Liver (tissue), 9 donors: Measurements from ENCODE around the gene CYBRD1. TPM values are rescaled to one million over a fixed set of nuclear protein-coding genes. Genes with fewer than 3 reads are reported as not detected.
"Not testable (repeated sequence)": the region's sequence is repeated elsewhere in the genome, so short reads cannot be mapped to it uniquely, and the experiment has no call there.

Source experiments
- DNase-seq: peaks from one replicate; pipeline ENCODE4 v3.0.0-alpha.2; 2017; ENCODE audit warnings: low spot score
- H3K27ac ChIP-seq, 2 donors: one replicate each; pipeline ENCODE4 v1.7.0; 2013; ENCODE audit warnings: inconsistent platforms in 2 of 2, low read length in 2 of 2, control low read depth in 1 of 2, low read depth in 1 of 2, mild to moderate bottlenecking in 1 of 2
- H3K27me3 ChIP-seq, 4 donors: one replicate each; pipeline versions ENCODE4 v1.6.1 to v1.7.0; 2013; ENCODE audit warnings: low read length in 3 of 4, inconsistent platforms in 1 of 4, mild to moderate bottlenecking in 1 of 4, moderate library complexity in 1 of 4; ENCODE audit not compliant: control insufficient read depth in 4 of 4, insufficient read depth in 4 of 4
- H3K36me3 ChIP-seq, 4 donors: one replicate each; pipeline versions ENCODE4 v1.6.1 to v1.7.0; 2013; ENCODE audit warnings: low read length in 3 of 4, mild to moderate bottlenecking in 3 of 4, low read depth in 1 of 4, moderate library complexity in 1 of 4; ENCODE audit not compliant: control insufficient read depth in 4 of 4, insufficient read depth in 3 of 4
- H3K4me1 ChIP-seq, 4 donors: one replicate each; pipeline versions ENCODE4 v1.6.1 to v1.7.0; 2013; ENCODE audit warnings: low read length in 3 of 4, mild to moderate bottlenecking in 3 of 4, moderate library complexity in 1 of 4; ENCODE audit not compliant: control insufficient read depth in 4 of 4, insufficient read depth in 4 of 4
- H3K4me3 ChIP-seq, 3 donors: one replicate each; pipeline versions ENCODE4 v1.6.1 to v1.7.0; 2013; ENCODE audit warnings: low read length in 3 of 3, control low read depth in 1 of 3, low read depth in 1 of 3, mild to moderate bottlenecking in 1 of 3
- H3K9ac ChIP-seq, 2 donors: one replicate each; pipeline ENCODE4 v1.7.0; 2013; ENCODE audit warnings: low read length in 2 of 2, mild to moderate bottlenecking in 2 of 2, moderate library complexity in 2 of 2, control low read depth in 1 of 2, low read depth in 1 of 2
- H3K9me3 ChIP-seq, 4 donors: one replicate each; pipeline versions ENCODE4 v1.6.1 to v1.7.0; 2013; ENCODE audit warnings: low read length in 3 of 4; ENCODE audit not compliant: control insufficient read depth in 4 of 4
- CTCF ChIP-seq: fragments of 150-350 bp; IDR thresholded peaks from 2 replicates; pipeline ENCODE4 v1.5.1; 2017; ENCODE audit warnings: improper control_type of control experiment, low read depth, low read length; ENCODE audit not compliant: missing input control
- EGR1 ChIP-seq, 2 donors: IDR thresholded peaks; 2 replicates each; pipeline ENCODE4 v1.6.1; 2016 to 2018; ENCODE audit warnings: antibody characterized with exemption in 2 of 2, low read depth in 2 of 2
- FOXA1 ChIP-seq: IDR thresholded peaks from 2 replicates; pipeline ENCODE4 v1.6.1; 2016; ENCODE audit warnings: antibody characterized with exemption
- FOXA2 ChIP-seq: IDR thresholded peaks from 2 replicates; pipeline ENCODE4 v1.6.1; 2016; ENCODE audit warnings: antibody characterized with exemption
- GABPA ChIP-seq, 2 donors: IDR thresholded peaks in 1 of 2; conservative IDR thresholded peaks in 1 of 2; 2 replicates each; pipeline ENCODE4 v1.6.1; 2016; ENCODE audit warnings: antibody characterized with exemption in 2 of 2, mild to moderate bottlenecking in 1 of 2, moderate library complexity in 1 of 2
- HNF4A ChIP-seq, 2 donors: conservative IDR thresholded peaks; 2 replicates each; pipeline ENCODE4 v1.6.1; 2016; ENCODE audit warnings: antibody characterized with exemption in 2 of 2, mild to moderate bottlenecking in 2 of 2
- HNF4G ChIP-seq: IDR thresholded peaks from 2 replicates; pipeline ENCODE4 v1.6.1; 2016; ENCODE audit warnings: antibody characterized with exemption
- JUND ChIP-seq, 2 donors: IDR thresholded peaks; 2 replicates each; pipeline ENCODE4 v1.6.1; 2016; ENCODE audit warnings: antibody characterized with exemption in 2 of 2
- NR2F2 ChIP-seq: IDR thresholded peaks from 2 replicates; pipeline ENCODE4 v1.6.1; 2016; ENCODE audit warnings: antibody characterized with exemption
- RAD21 ChIP-seq, 2 donors: IDR thresholded peaks; 2 replicates each; pipeline ENCODE4 v1.6.1; 2016; ENCODE audit warnings: antibody characterized with exemption in 2 of 2, mild to moderate bottlenecking in 2 of 2
- RXRA ChIP-seq, 2 donors: IDR thresholded peaks; 2 replicates each; pipeline ENCODE4 v1.6.1; 2017 to 2018; ENCODE audit warnings: antibody characterized with exemption in 2 of 2, mild to moderate bottlenecking in 1 of 2
- SP1 ChIP-seq: IDR thresholded peaks from 2 replicates; pipeline ENCODE4 v1.6.1; 2018; ENCODE audit warnings: antibody characterized with exemption, mild to moderate bottlenecking
- TAF1 ChIP-seq: conservative IDR thresholded peaks from 2 replicates; pipeline ENCODE4 v1.6.1; 2016; ENCODE audit warnings: antibody characterized with exemption, mild to moderate bottlenecking
- YY1 ChIP-seq: IDR thresholded peaks from 2 replicates; pipeline ENCODE4 v1.6.1; 2016; ENCODE audit warnings: antibody characterized with exemption, mild to moderate bottlenecking
- WGBS: extraction: QIAGEN DNeasy Blood & Tissue Kit; methylation state at CpG from one replicate; pipeline ENCODE4 v1.1.7; 2013; 5-methylcytosine and 5-hydroxymethylcytosine counted together
- polyA plus RNA-seq, 2 donors: library from polyadenylated mRNA; stranded (reverse) in 1 of 2; unstranded in 1 of 2; fragments of 200-250 nt in 1 of 2; fragments of >200 nt in 1 of 2; fragmentation: Nextera tagmentation in 1 of 2; extraction: Ambion mirVana in 1 of 2; gene quantifications; one replicate each; pipeline versions ENCODE4 v1.2.1 to v1.2.3, GENCODE V29; 2013 to 2015
- total RNA-seq, 2 donors: library from RNA; depleted of rRNA; stranded (reverse); fragments of >200 nt; gene quantifications; one replicate each; pipeline ENCODE4 v1.2.3, GENCODE V29; 2014
- TF ChIP-seq, protein P1 (sequence below): IDR thresholded peaks from 2 replicates; pipeline ENCODE4 v1.6.1; 2016; ENCODE audit warnings: antibody characterized with exemption
- TF ChIP-seq, protein P2 (sequence below): IDR thresholded peaks from 2 replicates; pipeline ENCODE4 v1.6.1; 2016; ENCODE audit warnings: antibody characterized with exemption
- TF ChIP-seq, protein P3 (sequence below): IDR thresholded peaks from 2 replicates; pipeline ENCODE4 v1.6.1; 2016; ENCODE audit warnings: antibody characterized with exemption, mild to moderate bottlenecking
- donor health status: healthy.
- donor health status: healthy.
- donor health status: healthy.
- donor health status: healthy.
- donor health status: healthy.

CYBRD1 gene
- total and polyA plus RNA-seq, 4 donors, result 5.8 to 51.1 (median 9.4) TPM

GRCh38 chr2:171533331-171533730, 11.1 kb downstream of the CYBRD1 start (continued):
- TF ChIP-seq, protein P1, sequence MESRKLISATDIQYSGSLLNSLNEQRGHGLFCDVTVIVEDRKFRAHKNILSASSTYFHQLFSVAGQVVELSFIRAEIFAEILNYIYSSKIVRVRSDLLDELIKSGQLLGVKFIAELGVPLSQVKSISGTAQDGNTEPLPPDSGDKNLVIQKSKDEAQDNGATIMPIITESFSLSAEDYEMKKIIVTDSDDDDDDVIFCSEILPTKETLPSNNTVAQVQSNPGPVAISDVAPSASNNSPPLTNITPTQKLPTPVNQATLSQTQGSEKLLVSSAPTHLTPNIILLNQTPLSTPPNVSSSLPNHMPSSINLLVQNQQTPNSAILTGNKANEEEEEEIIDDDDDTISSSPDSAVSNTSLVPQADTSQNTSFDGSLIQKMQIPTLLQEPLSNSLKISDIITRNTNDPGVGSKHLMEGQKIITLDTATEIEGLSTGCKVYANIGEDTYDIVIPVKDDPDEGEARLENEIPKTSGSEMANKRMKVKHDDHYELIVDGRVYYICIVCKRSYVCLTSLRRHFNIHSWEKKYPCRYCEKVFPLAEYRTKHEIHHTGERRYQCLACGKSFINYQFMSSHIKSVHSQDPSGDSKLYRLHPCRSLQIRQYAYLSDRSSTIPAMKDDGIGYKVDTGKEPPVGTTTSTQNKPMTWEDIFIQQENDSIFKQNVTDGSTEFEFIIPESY, result no peak
- TF ChIP-seq FOXA1 (no peak), JUND (IDR thresholded peaks at IDR 0.05) (no peak), YY1 (no peak), CTCF (no peak), TAF1 (no peak)
- TF ChIP-seq, protein P2, sequence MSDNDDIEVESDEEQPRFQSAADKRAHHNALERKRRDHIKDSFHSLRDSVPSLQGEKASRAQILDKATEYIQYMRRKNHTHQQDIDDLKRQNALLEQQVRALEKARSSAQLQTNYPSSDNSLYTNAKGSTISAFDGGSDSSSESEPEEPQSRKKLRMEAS, result no peak

DNA sequence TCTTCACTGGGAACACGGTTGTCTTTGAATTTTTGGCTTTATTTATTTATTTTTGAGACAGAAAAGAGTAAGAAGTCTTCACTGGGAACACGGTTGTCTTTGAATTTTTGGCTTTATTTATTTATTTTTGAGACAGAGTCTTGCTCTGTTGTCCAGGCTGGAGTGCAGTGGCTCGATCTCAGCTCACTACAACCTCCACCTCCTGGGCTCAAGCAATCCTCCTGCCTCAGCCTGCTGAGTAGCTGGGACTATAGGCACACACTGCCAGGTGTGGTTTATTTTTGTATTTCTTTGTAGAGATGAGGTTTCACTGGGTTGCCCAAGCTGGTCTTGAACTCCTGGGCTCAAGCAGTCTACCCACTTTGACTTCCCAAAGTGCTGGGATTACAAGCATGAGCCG, 13.3 kb downstream of the CYBRD1 start:
- DNase-seq, H3K4me3 ChIP-seq, H3K27ac ChIP-seq, H3K9ac ChIP-seq, H3K4me1 ChIP-seq, H3K27me3 ChIP-seq, H3K9me3 ChIP-seq, H3K36me3 ChIP-seq: not testable (repeated sequence)
- WGBS, result 89% methylated on average over 4 of the region's 4 CpGs

DNA sequence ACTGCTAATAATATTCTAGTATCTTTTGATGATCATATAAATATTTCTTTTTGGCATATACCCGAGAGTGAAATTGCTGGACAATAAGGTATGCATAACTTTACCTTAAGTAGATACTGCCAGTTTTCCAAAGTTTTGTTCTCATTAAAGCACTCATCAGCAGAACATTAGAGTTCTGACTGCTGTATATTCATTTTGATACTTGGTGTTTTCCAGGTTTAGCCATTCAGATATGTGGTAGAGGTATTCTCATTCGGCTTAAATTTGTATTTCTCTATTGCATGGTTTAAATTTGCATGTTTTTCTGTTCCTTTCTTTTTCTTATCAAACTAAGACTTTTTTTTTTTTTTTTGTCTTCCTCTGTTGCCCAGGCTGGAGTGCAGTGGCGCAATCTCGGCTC, 18.2 kb downstream of the CYBRD1 start:
- Histone ChIP-seq H3K9ac (no peak overlapping the region), H3K27ac (no peak overlapping the region), H3K36me3 (no peaks in the 10 kb centered on the region), H3K4me1 (no peaks in the 10 kb centered on the region), H3K4me3 (no peak overlapping the region), H3K27me3 (no peaks in the 10 kb centered on the region), H3K9me3 (no peaks in the 10 kb centered on the region)
- WGBS, result 92% methylated on average over 4 of the region's 4 CpGs
- TF ChIP-seq GABPA (IDR thresholded peaks at IDR 0.05 in 1 of 2, conservative IDR thresholded peaks at IDR 0.05 in 1 of 2), result no peak
- TF ChIP-seq HNF4A (conservative IDR thresholded peaks at IDR 0.05), result no peak
- TF ChIP-seq, protein P2, result no peak
- no peak for TF ChIP-seq HNF4G
- TF ChIP-seq, protein P3, sequence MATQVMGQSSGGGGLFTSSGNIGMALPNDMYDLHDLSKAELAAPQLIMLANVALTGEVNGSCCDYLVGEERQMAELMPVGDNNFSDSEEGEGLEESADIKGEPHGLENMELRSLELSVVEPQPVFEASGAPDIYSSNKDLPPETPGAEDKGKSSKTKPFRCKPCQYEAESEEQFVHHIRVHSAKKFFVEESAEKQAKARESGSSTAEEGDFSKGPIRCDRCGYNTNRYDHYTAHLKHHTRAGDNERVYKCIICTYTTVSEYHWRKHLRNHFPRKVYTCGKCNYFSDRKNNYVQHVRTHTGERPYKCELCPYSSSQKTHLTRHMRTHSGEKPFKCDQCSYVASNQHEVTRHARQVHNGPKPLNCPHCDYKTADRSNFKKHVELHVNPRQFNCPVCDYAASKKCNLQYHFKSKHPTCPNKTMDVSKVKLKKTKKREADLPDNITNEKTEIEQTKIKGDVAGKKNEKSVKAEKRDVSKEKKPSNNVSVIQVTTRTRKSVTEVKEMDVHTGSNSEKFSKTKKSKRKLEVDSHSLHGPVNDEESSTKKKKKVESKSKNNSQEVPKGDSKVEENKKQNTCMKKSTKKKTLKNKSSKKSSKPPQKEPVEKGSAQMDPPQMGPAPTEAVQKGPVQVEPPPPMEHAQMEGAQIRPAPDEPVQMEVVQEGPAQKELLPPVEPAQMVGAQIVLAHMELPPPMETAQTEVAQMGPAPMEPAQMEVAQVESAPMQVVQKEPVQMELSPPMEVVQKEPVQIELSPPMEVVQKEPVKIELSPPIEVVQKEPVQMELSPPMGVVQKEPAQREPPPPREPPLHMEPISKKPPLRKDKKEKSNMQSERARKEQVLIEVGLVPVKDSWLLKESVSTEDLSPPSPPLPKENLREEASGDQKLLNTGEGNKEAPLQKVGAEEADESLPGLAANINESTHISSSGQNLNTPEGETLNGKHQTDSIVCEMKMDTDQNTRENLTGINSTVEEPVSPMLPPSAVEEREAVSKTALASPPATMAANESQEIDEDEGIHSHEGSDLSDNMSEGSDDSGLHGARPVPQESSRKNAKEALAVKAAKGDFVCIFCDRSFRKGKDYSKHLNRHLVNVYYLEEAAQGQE, result no peak
- no peak for TF ChIP-seq YY1
- TF ChIP-seq TAF1, result no peak
- no peak for TF ChIP-seq NR2F2
- no peak for TF ChIP-seq FOXA1
- no peak for TF ChIP-seq JUND (IDR thresholded peaks at IDR 0.05)
- TF ChIP-seq SP1, result no peak
- TF ChIP-seq RAD21 (IDR thresholded peaks at IDR 0.05), result no peak
- no peak for TF ChIP-seq EGR1 (IDR thresholded peaks at IDR 0.05; ENCODE audit: low read depth in 2 of 2)
- no peak for TF ChIP-seq FOXA2
- TF ChIP-seq RXRA (IDR thresholded peaks at IDR 0.05), result no peak
- TF ChIP-seq CTCF, result no peak
- DNase-seq, result no peak
